HEK293 (cell line): ENCODE results near the gene LRRC7.
A peak's percentile ranks its signal among the peaks of the same experiment; 100 is the strongest.

Experiments
- GFI1B ChIP-seq: fragments of 450-650 bp; formaldehyde crosslinking; IDR thresholded peaks from 2 replicates; pipeline ENCODE4 v1.5.1; 2016; ENCODE audit warnings: missing biosample characterization, missing genetic modification characterization
- GLIS2 ChIP-seq: fragments of 450-650 bp; formaldehyde crosslinking; IDR thresholded peaks from 2 replicates; pipeline ENCODE4 v1.5.1; 2016; ENCODE audit warnings: missing biosample characterization, missing genetic modification characterization
- KLF1 ChIP-seq: fragments of 450-650 bp; formaldehyde crosslinking; IDR thresholded peaks from 2 replicates; pipeline ENCODE4 v1.5.1; 2016; ENCODE audit warnings: missing biosample characterization, missing genetic modification characterization
- SCRT1 ChIP-seq: fragments of 450-650 bp; formaldehyde crosslinking; IDR thresholded peaks from 2 replicates; pipeline ENCODE4 v1.5.1; 2016; ENCODE audit warnings: missing biosample characterization, missing genetic modification characterization, borderline replicate concordance
- SP3 ChIP-seq: fragments of 450-650 bp; formaldehyde crosslinking; IDR thresholded peaks from 2 replicates; pipeline ENCODE4 v1.5.1; 2016; ENCODE audit warnings: missing biosample characterization, missing genetic modification characterization
- TRIM28 ChIP-seq: IDR thresholded peaks from 2 replicates; pipeline ENCODE4 v1.6.1; 2011; ENCODE audit warnings: low read length, control low read depth, borderline replicate concordance
- YY1 ChIP-seq: fragments of 450-650 bp; formaldehyde crosslinking; IDR thresholded peaks from 2 replicates; pipeline ENCODE4 v1.5.1; 2018; ENCODE audit warnings: missing biosample characterization, missing genetic modification characterization
- ZBTB1 ChIP-seq: fragments of 450-650 bp; formaldehyde crosslinking; IDR thresholded peaks from 2 replicates; pipeline ENCODE4 v1.5.1; 2016; ENCODE audit warnings: missing biosample characterization, missing genetic modification characterization
- ZBTB20 ChIP-seq: fragments of 450-650 bp; formaldehyde crosslinking; IDR thresholded peaks from 2 replicates; pipeline ENCODE4 v1.5.1; 2016; ENCODE audit warnings: missing biosample characterization, missing genetic modification characterization
- ZBTB21 ChIP-seq: fragments of 450-650 bp; formaldehyde crosslinking; IDR thresholded peaks from 2 replicates; pipeline ENCODE4 v1.5.1; 2017; ENCODE audit warnings: missing biosample characterization, missing genetic modification characterization
- ZBTB7A ChIP-seq: fragments of 450-650 bp; formaldehyde crosslinking; IDR thresholded peaks from 2 replicates; pipeline ENCODE4 v1.5.1; 2016; ENCODE audit warnings: low read depth, missing biosample characterization, missing genetic modification characterization
- ZFP41 ChIP-seq: fragments of 450-650 bp; formaldehyde crosslinking; IDR thresholded peaks from 2 replicates; pipeline ENCODE4 v1.5.1; 2016; ENCODE audit warnings: missing biosample characterization, missing genetic modification characterization, borderline replicate concordance
- ZNF140 ChIP-seq: fragments of 450-650 bp; formaldehyde crosslinking; IDR thresholded peaks from 2 replicates; pipeline ENCODE4 v1.5.1; 2016; ENCODE audit warnings: missing biosample characterization, missing genetic modification characterization
- ZNF184 ChIP-seq: fragments of 450-650 bp; IDR thresholded peaks from 2 replicates; pipeline ENCODE4 v1.5.1; 2018; ENCODE audit warnings: missing biosample characterization, mild to moderate bottlenecking, missing genetic modification characterization
- ZNF19 ChIP-seq: fragments of 450-650 bp; formaldehyde crosslinking; IDR thresholded peaks from 2 replicates; pipeline ENCODE4; 2016; ENCODE audit warnings: missing biosample characterization, missing genetic modification characterization, low read depth
- ZNF214 ChIP-seq: fragments of 450-650 bp; formaldehyde crosslinking; IDR thresholded peaks from 2 replicates; pipeline ENCODE4 v1.5.1; 2017; ENCODE audit warnings: missing biosample characterization, mild to moderate bottlenecking, missing genetic modification characterization, borderline replicate concordance
- ZNF404 ChIP-seq: fragments of 450-650 bp; formaldehyde crosslinking; IDR thresholded peaks from 2 replicates; pipeline ENCODE4 v1.5.1; 2017; ENCODE audit warnings: missing biosample characterization, missing genetic modification characterization
- ZNF426 ChIP-seq: fragments of 450-650 bp; formaldehyde crosslinking; IDR thresholded peaks from 2 replicates; pipeline ENCODE4 v1.5.1; 2017; ENCODE audit warnings: missing biosample characterization, missing genetic modification characterization, mild to moderate bottlenecking, inconsistent platforms, moderate library complexity
- ZNF510 ChIP-seq: fragments of 450-650 bp; formaldehyde crosslinking; IDR thresholded peaks from 2 replicates; pipeline ENCODE4 v1.5.1; 2018; ENCODE audit warnings: mild to moderate bottlenecking, missing genetic modification characterization, missing biosample characterization; ENCODE audit not compliant: insufficient replicate concordance
- ZNF555 ChIP-seq: fragments of 450-650 bp; formaldehyde crosslinking; conservative IDR thresholded peaks from 2 replicates; pipeline ENCODE4 v1.5.1; 2017; ENCODE audit warnings: missing biosample characterization, mild to moderate bottlenecking, missing genetic modification characterization, inconsistent platforms
- ZNF558 ChIP-seq: fragments of 450-650 bp; formaldehyde crosslinking; IDR thresholded peaks from 2 replicates; pipeline ENCODE4 v1.5.1; 2016; ENCODE audit warnings: missing biosample characterization, missing genetic modification characterization
- ZNF560 ChIP-seq: fragments of 450-650 bp; formaldehyde crosslinking; IDR thresholded peaks from 2 replicates; pipeline ENCODE4 v1.5.1; 2017; ENCODE audit warnings: missing biosample characterization, missing genetic modification characterization, borderline replicate concordance
- ZNF629 ChIP-seq: fragments of 450-650 bp; formaldehyde crosslinking; IDR thresholded peaks from 2 replicates; pipeline ENCODE4 v1.5.1; 2017; ENCODE audit warnings: missing biosample characterization, missing genetic modification characterization
- TF ChIP-seq, protein P1 (sequence below): IDR thresholded peaks from 2 replicates; pipeline ENCODE4 v1.6.1; 2011; ENCODE audit warnings: mild to moderate bottlenecking, low read depth, low read length, borderline replicate concordance
- TF ChIP-seq, protein P2 (sequence below): fragments of 450-650 bp; formaldehyde crosslinking; IDR thresholded peaks from 2 replicates; pipeline ENCODE4 v1.5.0; 2017; ENCODE audit warnings: missing biosample characterization, missing genetic modification characterization, borderline replicate concordance
- TF ChIP-seq, protein P3 (sequence below): fragments of 450-650 bp; formaldehyde crosslinking; conservative IDR thresholded peaks from 2 replicates; pipeline ENCODE4 v1.5.1; 2016; ENCODE audit warnings: low read depth, missing biosample characterization, missing genetic modification characterization
- TF ChIP-seq, protein P4 (sequence below): fragments of 450-650 bp; formaldehyde crosslinking; IDR thresholded peaks from 2 replicates; pipeline ENCODE4 v1.5.1; 2017; ENCODE audit warnings: missing biosample characterization, missing genetic modification characterization

The LRRC7 gene

DNA sequence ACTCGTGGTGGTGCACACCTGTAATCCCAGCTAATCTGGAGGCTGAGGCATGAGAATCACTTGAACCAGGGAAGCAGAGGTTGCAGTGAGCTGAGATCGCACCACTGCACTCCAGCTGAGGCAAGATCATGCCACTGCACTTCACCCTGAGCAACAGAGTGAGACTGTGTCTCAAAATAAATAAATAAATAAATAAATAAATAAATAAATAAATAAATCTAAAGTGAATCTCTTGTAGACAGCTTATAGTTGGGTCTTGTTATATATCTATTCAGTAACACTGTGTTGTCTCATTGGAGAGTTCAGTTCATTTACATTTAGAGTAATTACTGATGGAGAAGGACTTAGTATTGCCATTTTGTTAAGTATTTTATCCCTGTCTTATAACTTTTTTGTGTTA lies 379.2 kb downstream of the LRRC7 start (continued):
- TF ChIP-seq, protein P1, sequence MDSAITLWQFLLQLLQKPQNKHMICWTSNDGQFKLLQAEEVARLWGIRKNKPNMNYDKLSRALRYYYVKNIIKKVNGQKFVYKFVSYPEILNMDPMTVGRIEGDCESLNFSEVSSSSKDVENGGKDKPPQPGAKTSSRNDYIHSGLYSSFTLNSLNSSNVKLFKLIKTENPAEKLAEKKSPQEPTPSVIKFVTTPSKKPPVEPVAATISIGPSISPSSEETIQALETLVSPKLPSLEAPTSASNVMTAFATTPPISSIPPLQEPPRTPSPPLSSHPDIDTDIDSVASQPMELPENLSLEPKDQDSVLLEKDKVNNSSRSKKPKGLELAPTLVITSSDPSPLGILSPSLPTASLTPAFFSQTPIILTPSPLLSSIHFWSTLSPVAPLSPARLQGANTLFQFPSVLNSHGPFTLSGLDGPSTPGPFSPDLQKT, result no peak
- TF ChIP-seq, protein P2, sequence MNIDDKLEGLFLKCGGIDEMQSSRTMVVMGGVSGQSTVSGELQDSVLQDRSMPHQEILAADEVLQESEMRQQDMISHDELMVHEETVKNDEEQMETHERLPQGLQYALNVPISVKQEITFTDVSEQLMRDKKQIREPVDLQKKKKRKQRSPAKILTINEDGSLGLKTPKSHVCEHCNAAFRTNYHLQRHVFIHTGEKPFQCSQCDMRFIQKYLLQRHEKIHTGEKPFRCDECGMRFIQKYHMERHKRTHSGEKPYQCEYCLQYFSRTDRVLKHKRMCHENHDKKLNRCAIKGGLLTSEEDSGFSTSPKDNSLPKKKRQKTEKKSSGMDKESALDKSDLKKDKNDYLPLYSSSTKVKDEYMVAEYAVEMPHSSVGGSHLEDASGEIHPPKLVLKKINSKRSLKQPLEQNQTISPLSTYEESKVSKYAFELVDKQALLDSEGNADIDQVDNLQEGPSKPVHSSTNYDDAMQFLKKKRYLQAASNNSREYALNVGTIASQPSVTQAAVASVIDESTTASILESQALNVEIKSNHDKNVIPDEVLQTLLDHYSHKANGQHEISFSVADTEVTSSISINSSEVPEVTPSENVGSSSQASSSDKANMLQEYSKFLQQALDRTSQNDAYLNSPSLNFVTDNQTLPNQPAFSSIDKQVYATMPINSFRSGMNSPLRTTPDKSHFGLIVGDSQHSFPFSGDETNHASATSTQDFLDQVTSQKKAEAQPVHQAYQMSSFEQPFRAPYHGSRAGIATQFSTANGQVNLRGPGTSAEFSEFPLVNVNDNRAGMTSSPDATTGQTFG (tag by site-specific recombination), result no peak
- TF ChIP-seq, protein P3, sequence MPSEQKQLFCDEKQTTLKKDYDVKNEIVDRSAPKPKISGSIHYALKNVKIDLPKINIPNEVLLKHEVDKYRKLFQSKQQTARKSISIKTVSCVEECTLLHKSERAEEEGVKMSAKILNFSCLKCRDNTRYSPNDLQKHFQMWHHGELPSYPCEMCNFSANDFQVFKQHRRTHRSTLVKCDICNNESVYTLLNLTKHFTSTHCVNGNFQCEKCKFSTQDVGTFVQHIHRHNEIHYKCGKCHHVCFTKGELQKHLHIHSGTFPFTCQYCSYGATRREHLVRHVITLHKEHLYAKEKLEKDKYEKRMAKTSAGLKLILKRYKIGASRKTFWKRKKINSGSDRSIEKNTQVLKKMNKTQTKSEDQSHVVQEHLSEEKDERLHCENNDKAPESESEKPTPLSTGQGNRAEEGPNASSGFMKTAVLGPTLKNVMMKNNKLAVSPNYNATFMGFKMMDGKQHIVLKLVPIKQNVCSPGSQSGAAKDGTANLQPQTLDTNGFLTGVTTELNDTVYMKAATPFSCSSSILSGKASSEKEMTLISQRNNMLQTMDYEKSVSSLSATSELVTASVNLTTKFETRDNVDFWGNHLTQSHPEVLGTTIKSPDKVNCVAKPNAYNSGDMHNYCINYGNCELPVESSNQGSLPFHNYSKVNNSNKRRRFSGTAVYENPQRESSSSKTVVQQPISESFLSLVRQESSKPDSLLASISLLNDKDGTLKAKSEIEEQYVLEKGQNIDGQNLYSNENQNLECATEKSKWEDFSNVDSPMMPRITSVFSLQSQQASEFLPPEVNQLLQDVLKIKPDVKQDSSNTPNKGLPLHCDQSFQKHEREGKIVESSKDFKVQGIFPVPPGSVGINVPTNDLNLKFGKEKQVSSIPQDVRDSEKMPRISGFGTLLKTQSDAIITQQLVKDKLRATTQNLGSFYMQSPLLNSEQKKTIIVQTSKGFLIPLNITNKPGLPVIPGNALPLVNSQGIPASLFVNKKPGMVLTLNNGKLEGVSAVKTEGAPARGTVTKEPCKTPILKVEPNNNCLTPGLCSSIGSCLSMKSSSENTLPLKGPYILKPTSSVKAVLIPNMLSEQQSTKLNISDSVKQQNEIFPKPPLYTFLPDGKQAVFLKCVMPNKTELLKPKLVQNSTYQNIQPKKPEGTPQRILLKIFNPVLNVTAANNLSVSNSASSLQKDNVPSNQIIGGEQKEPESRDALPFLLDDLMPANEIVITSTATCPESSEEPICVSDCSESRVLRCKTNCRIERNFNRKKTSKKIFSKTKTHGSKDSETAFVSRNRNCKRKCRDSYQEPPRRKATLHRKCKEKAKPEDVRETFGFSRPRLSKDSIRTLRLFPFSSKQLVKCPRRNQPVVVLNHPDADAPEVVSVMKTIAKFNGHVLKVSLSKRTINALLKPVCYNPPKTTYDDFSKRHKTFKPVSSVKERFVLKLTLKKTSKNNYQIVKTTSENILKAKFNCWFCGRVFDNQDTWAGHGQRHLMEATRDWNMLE (tag by site-specific recombination), result peak; percentile 75; the same call in 1 of the 2 replicates
- TF ChIP-seq ZBTB1, result no peak
- no peak for TF ChIP-seq ZBTB7A (tag by site-specific recombination)
- TF ChIP-seq ZFP41 (tag by site-specific recombination), result no peak
- TF ChIP-seq ZNF140 (tag by site-specific recombination), result peak; percentile 92
- TF ChIP-seq GLIS2 (tag by site-specific recombination), result no peak
- TF ChIP-seq ZNF404 (tag by site-specific recombination), result no peak
- TF ChIP-seq SP3, result no peak
- TF ChIP-seq ZNF19 (tag by site-specific recombination), result no peak
- TF ChIP-seq ZNF214 (tag by site-specific recombination), result no peak
- no peak for TF ChIP-seq ZNF184
- no peak for TF ChIP-seq ZBTB20
- no peak for TF ChIP-seq ZBTB21 (tag by site-specific recombination)
- peak; percentile 85 for TF ChIP-seq ZNF555
- no peak for TF ChIP-seq TRIM28
- no peak for TF ChIP-seq ZNF510 (tag by site-specific recombination)
- TF ChIP-seq, protein P4, sequence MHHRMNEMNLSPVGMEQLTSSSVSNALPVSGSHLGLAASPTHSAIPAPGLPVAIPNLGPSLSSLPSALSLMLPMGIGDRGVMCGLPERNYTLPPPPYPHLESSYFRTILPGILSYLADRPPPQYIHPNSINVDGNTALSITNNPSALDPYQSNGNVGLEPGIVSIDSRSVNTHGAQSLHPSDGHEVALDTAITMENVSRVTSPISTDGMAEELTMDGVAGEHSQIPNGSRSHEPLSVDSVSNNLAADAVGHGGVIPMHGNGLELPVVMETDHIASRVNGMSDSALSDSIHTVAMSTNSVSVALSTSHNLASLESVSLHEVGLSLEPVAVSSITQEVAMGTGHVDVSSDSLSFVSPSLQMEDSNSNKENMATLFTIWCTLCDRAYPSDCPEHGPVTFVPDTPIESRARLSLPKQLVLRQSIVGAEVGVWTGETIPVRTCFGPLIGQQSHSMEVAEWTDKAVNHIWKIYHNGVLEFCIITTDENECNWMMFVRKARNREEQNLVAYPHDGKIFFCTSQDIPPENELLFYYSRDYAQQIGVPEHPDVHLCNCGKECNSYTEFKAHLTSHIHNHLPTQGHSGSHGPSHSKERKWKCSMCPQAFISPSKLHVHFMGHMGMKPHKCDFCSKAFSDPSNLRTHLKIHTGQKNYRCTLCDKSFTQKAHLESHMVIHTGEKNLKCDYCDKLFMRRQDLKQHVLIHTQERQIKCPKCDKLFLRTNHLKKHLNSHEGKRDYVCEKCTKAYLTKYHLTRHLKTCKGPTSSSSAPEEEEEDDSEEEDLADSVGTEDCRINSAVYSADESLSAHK, result no peak
- TF ChIP-seq GFI1B (tag by site-specific recombination), result no peak
- TF ChIP-seq KLF1 (tag by site-specific recombination), result no peak
- TF ChIP-seq SCRT1, result no peak
- 0 out of 2 replicates have a peak, but pooled peaks have one; percentile 28 for TF ChIP-seq ZNF629 (tag by site-specific recombination)
- peak; percentile 62; the same call in 1 of the 2 replicates for TF ChIP-seq ZNF560 (tag by site-specific recombination)
- TF ChIP-seq ZNF426 (tag by site-specific recombination), result peak; percentile 83
- no peak for TF ChIP-seq YY1 (tag by site-specific recombination)
- 0 out of 2 replicates have a peak, but pooled peaks have one; percentile 35 for TF ChIP-seq ZNF558 (tag by site-specific recombination)
